HCT116 (cell line): ENCODE results near the gene C3orf52.

Source experiments
- CTCF ChIP-seq, 3 experiments: fragments of 200-600 bp in 1 of 3; sonication (generic) in 1 of 3; IDR thresholded peaks in 2 of 3; conservative IDR thresholded peaks in 1 of 3; 2 replicates each; pipeline ENCODE4 v1.5.1; 2012 to 2017; ENCODE audit warnings: low read depth in 2 of 3, low read length in 2 of 3, antibody characterized with exemption in 1 of 3, borderline replicate concordance in 1 of 3, control low read depth in 1 of 3, mild to moderate bottlenecking in 1 of 3, mixed read lengths in 1 of 3, mixed run types in 1 of 3, moderate library complexity in 1 of 3; ENCODE audit not compliant: insufficient read depth in 1 of 3
- EGR1 ChIP-seq: IDR thresholded peaks from 2 replicates; pipeline ENCODE4 v1.6.1; 2012; ENCODE audit warnings: low read depth
- POLR2A ChIP-seq: IDR thresholded peaks from 2 replicates; pipeline ENCODE4 v1.7.0; 2011; ENCODE audit warnings: borderline replicate concordance; ENCODE audit not compliant: insufficient read depth, insufficient read length; ENCODE audit errors: extremely low read depth
- RAD21 ChIP-seq: IDR thresholded peaks from 2 replicates; pipeline ENCODE4 v1.6.1; 2012; ENCODE audit warnings: low read depth, mild to moderate bottlenecking
- ZNF274 ChIP-seq: fragments of 200-500 bp; sonication (Bioruptor generic); IDR thresholded peaks from 2 replicates; pipeline ENCODE4 v1.6.1; 2014; ENCODE audit warnings: mild to moderate bottlenecking, low read depth, low read length, inconsistent platforms
- TF ChIP-seq, protein P1 (sequence below): IDR thresholded peaks from 2 replicates; pipeline ENCODE4 v1.6.1; 2012

- TF ChIP-seq ZNF274 (no peak), EGR1 (no peak), CTCF (IDR thresholded peaks at IDR 0.05 in 2 of 3, conservative IDR thresholded peaks at IDR 0.05 in 1 of 3; ENCODE audit: borderline replicate concordance in 1 of 3, insufficient read depth in 1 of 3, low read depth in 2 of 3, low read length in 2 of 3) (no peak), POLR2A (no peak), RAD21 (no peak)
- TF ChIP-seq, protein P1, sequence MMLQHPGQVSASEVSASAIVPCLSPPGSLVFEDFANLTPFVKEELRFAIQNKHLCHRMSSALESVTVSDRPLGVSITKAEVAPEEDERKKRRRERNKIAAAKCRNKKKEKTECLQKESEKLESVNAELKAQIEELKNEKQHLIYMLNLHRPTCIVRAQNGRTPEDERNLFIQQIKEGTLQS: no peak
Observed at GRCh38 chr3:112134335-112135124, 48.3 kb downstream of the C3orf52 start.
